Fibroblast of the aortic adventitia (primary cell): Measurements from ENCODE around the gene SLC2A4RG. TPM values are rescaled to one million over a fixed set of nuclear protein-coding genes. Genes with fewer than 3 reads are reported as not detected.

Experiments used
- DNase-seq: peaks from one replicate; pipeline ENCODE4 v3.0.0-alpha.2; 2010; ENCODE audit warnings: low read depth
- H3K4me3 ChIP-seq: 2 replicates; pipeline ENCODE4 v1.5.1; 2011; ENCODE audit warnings: low read depth, mild to moderate bottlenecking, control low read depth, low read length, moderate library complexity
- CTCF ChIP-seq: IDR thresholded peaks from 2 replicates; pipeline ENCODE4 v1.5.1; 2011; ENCODE audit warnings: mild to moderate bottlenecking, low read length, control low read depth, inconsistent platforms; ENCODE audit not compliant: insufficient read depth
- total RNA-seq: library from RNA; depleted of rRNA; stranded (reverse); fragments of >200 nt; gene quantifications from 2 replicates; pipeline ENCODE4 v1.2.3, GENCODE V29; 2012; ENCODE audit warnings: low replicate concordance

The SLC2A4RG gene
- total RNA-seq, 1 donor: 39.2 TPM

DNA sequence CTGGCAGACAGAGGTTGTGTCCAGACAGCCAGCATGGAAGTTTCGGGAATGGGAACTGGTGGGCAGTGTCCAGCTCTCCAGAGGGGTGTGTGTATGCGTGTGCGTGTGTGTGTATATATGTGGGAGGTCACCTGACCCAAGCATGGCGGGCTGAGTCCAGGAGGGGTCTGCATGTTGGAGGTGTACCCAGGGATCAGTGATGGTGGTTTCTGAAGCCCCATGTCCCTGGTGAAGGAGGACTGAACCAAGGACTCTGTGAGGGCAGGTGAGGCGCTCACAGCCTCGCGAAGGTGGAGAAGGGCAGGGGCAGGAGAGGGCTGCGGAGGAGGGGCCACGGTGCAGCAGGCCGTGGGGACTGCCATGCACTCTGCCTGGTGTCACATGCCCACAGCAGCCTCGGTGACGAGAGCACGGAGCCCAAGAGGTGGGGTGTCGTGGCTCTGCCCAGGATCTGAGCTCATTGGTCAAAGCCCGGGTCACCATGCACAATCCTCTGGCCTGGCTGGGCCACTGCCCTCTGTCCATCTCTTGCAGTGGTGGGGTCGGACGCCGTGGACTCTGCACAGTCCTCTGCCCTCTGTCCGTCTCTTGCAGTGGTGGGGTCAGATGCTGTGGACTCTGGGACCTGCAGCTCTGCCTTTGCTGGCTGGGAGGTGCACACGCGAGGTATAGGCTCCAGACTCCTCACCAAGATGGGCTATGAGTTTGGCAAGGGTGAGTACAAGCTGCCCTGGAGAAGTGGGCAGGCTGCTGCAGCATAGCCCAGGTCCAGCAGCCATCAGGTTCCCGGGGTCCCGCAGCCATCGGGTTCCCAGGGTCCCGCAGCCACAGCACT is 5.2 kb upstream of the SLC2A4RG start:
- H3K4me3 ChIP-seq: no peak overlapping the region
- TF ChIP-seq CTCF: no peak
- DNase-seq: no peak

- no peak overlapping the region for H3K4me3 ChIP-seq
- TF ChIP-seq CTCF: no peak
- DNase-seq: no peak
These were observed 4.4 kb upstream of the SLC2A4RG start for GRCh38 chr20:63734946-63735858.

GRCh38 chr20:63735859-63736718 is 3.5 kb upstream of the SLC2A4RG start, which contains the start of gene LIME1:
Gene LIME1 (plus strand): TSS chr20:63736664. CDS start chr20:63737550, 886 bp downstream.
- no peak within 1 kb of the TSS for H3K4me3 ChIP-seq
- no peak for DNase-seq
- TF ChIP-seq CTCF: no peak

DNA sequence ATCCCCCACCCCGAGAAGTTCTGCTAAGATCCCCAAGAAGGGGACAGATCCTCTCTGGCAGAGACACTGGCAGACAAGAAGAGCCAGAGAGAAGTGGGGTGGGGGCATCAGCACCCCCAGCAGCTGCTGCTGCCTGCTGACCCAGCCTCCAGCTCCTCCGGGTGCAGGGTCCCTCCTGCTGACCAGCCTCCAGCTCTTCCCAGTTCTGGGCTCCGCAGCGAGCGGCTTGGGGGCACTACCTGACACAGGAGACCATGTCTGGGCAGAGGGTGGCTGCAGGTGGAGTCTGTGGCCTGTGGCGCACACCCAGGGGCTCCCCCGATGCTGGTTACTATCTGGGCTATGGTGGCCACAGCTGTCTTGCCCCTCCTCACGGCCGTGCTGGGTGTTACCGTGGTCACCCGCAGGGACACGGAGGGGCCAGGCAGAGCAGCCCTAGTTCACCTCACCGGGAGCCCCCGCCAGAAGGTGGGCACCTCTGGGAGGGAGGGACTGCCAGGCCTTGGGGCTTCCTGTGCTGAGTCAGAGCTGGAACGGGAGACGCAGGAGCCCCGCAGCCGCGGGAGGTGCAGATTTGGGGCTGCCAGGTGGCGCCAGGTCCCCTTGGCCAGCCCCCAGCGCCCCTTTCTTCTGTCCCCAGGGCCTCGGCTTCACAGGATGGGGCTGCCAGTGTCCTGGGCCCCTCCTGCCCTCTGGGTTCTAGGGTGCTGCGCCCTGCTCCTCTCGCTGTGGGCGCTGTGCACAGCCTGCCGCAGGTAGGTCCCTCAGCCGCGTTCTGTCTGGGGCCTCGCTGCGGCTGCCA is 2.5 kb upstream of the SLC2A4RG start:
- DNase-seq: no peak
- no peak for TF ChIP-seq CTCF
- H3K4me3 ChIP-seq: no peak overlapping the region

DNA sequence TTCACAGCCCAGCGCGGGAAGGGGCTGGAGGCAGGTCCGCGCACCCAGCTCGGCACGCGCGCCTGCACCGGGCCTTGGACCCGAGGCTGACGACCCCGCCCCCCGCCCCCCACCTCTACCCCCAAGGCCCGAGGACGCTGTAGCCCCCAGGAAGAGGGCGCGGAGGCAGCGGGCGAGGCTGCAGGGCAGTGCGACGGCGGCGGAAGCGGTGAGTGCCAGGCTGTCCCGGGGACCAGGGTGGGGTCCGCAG is 2.0 kb upstream of the SLC2A4RG start:
- no peak for DNase-seq
- TF ChIP-seq CTCF: no peak
- H3K4me3 ChIP-seq: no peak overlapping the region
